WTC11 (cell line): ENCODE data around the gene PDS5A. TPM values are rescaled to one million over a fixed set of nuclear protein-coding genes. Genes with fewer than 3 reads are reported as not detected.

Experiments used
- ATAC-seq: fragments of 200-7000 bp; cut with Tn5 transposase; 2 replicates; pipeline ENCODE4 v1.10.0; 2021; ENCODE audit warnings: mild to moderate bottlenecking, moderate library complexity
- CTCF ChIA-PET: fragments of 300-600 bp; sonication (Branson Sonifier 250); formaldehyde crosslinking; loops from one replicate; lab custom pipeline; 2021; ENCODE audit warnings: antibody characterized with exemption; lab: Charles Lee
- POLR2A ChIA-PET: fragments of 350-600 bp; sonication (Branson Sonifier 250); formaldehyde crosslinking; loops from one replicate; lab custom pipeline; 2021; ENCODE audit warnings: antibody characterized with exemption; lab: Charles Lee
- DNase-seq: peaks from one replicate; pipeline ENCODE4 v3.0.0; 2021; ENCODE audit warnings: low spot score
- H3K27ac Mint-ChIP-seq: 2 replicates; pipeline ENCODE4 v1.8.0; 2021; ENCODE audit warnings: mixed read lengths
- H3K27me3 Mint-ChIP-seq: 2 replicates; pipeline ENCODE4 v1.8.0; 2021; ENCODE audit warnings: low read depth, mild to moderate bottlenecking, moderate library complexity, mixed read lengths
- H3K36me3 Mint-ChIP-seq: 2 replicates; pipeline ENCODE4 v1.8.0; 2021; ENCODE audit warnings: mixed read lengths
- H3K4me1 Mint-ChIP-seq: 2 replicates; pipeline ENCODE4 v1.8.0; 2022; ENCODE audit warnings: mixed read lengths
- H3K4me3 Mint-ChIP-seq: 2 replicates; pipeline ENCODE4 v1.8.0; 2021; ENCODE audit warnings: mild to moderate bottlenecking, moderate library complexity, mixed read lengths
- H3K9me3 Mint-ChIP-seq: 2 replicates; pipeline ENCODE4 v1.8.0; 2021; ENCODE audit warnings: mixed read lengths
- ATF2 ChIP-seq: sonication (generic); formaldehyde crosslinking; IDR thresholded peaks from 2 replicates; pipeline ENCODE4 v1.8.1; 2022; ENCODE audit warnings: low read depth, missing genetic modification reagents, borderline replicate concordance
- ATF6 ChIP-seq: sonication (generic); formaldehyde crosslinking; IDR thresholded peaks from 2 replicates; pipeline ENCODE4 v1.8.1; 2023; ENCODE audit warnings: mild to moderate bottlenecking, missing genetic modification reagents
- CREB1 ChIP-seq: sonication (generic); formaldehyde crosslinking; IDR thresholded peaks from 2 replicates; pipeline ENCODE4 v1.8.0; 2023; ENCODE audit warnings: mild to moderate bottlenecking, missing genetic modification reagents
- E2F1 ChIP-seq: sonication (generic); formaldehyde crosslinking; IDR thresholded peaks from 2 replicates; pipeline ENCODE4 v1.8.0; 2022; ENCODE audit warnings: mild to moderate bottlenecking, missing genetic modification reagents
- GABPB1 ChIP-seq: sonication (generic); formaldehyde crosslinking; IDR thresholded peaks from 2 replicates; pipeline ENCODE4 v1.8.1; 2023; ENCODE audit warnings: mild to moderate bottlenecking, missing genetic modification reagents
- GTF2I ChIP-seq: fragments of 250-450 bp; sonication (Bioruptor Pico); conservative IDR thresholded peaks from 2 replicates; pipeline ENCODE4 v1.4.0; 2021; ENCODE audit warnings: mild to moderate bottlenecking
- KAT7 ChIP-seq: sonication (generic); formaldehyde crosslinking; IDR thresholded peaks from 2 replicates; pipeline ENCODE4 v1.8.1; 2023; ENCODE audit warnings: missing genetic modification reagents, mild to moderate bottlenecking, borderline replicate concordance
- TEAD4 ChIP-seq: sonication (generic); formaldehyde crosslinking; IDR thresholded peaks from 2 replicates; pipeline ENCODE4 v1.8.0; 2022; ENCODE audit warnings: mild to moderate bottlenecking, missing genetic modification reagents
- ZBTB43 ChIP-seq: sonication (generic); formaldehyde crosslinking; IDR thresholded peaks from 2 replicates; pipeline ENCODE4 v1.8.1; 2023; ENCODE audit warnings: mild to moderate bottlenecking, missing genetic modification reagents
- ZNF416 ChIP-seq: fragments of 250-450 bp; sonication (Bioruptor Pico); IDR thresholded peaks from 2 replicates; pipeline ENCODE4 v1.9.0; 2021; ENCODE audit warnings: mild to moderate bottlenecking, inconsistent platforms
- ZNF423 ChIP-seq: fragments of 250-450 bp; sonication (Bioruptor Pico); IDR thresholded peaks from 2 replicates; pipeline ENCODE4 v2.1.2; 2022; ENCODE audit warnings: mild to moderate bottlenecking, moderate library complexity
- ZNF512 ChIP-seq: sonication (generic); formaldehyde crosslinking; IDR thresholded peaks from 2 replicates; pipeline ENCODE4 v1.8.1; 2022; ENCODE audit warnings: missing genetic modification reagents, borderline replicate concordance
- ZNF671 ChIP-seq: fragments of 250-450 bp; sonication (Bioruptor Pico); IDR thresholded peaks from 2 replicates; pipeline ENCODE4 v1.8.0; 2021; ENCODE audit warnings: mild to moderate bottlenecking
- total RNA-seq: library from RNA; stranded (reverse); gene quantifications from 3 replicates; pipeline ENCODE4 v1.2.3, GENCODE V29; 2021
- TF ChIP-seq, protein P1 (sequence below): sonication (generic); formaldehyde crosslinking; IDR thresholded peaks from 2 replicates; pipeline ENCODE4 v1.8.1; 2023; ENCODE audit warnings: mild to moderate bottlenecking, missing genetic modification reagents, moderate library complexity
- TF ChIP-seq, protein P2 (sequence below): sonication (generic); formaldehyde crosslinking; IDR thresholded peaks from 2 replicates; pipeline ENCODE4 v1.8.0; 2023; ENCODE audit warnings: missing genetic modification reagents

PDS5A gene
- total RNA-seq, 1 experiment from 2014 or later: 61.7 TPM

GRCh38 chr4:39950861-39951481 is 26.7 kb downstream of the PDS5A start:
- DNase-seq: no peak
- Mint-ChIP-seq H3K36me3 (0 out of 2 replicates have a peak, but pooled peaks cover 2% of the 10 kb centered on the region), H3K27me3 (no peaks in the 10 kb centered on the region), H3K4me3 (no peak overlapping the region)
- CTCF ChIA-PET: no interaction called here
- POLR2A ChIA-PET: no interaction called here
- TF ChIP-seq TEAD4 (CRISPR knock-in tag): no peak
- TF ChIP-seq, protein P1, sequence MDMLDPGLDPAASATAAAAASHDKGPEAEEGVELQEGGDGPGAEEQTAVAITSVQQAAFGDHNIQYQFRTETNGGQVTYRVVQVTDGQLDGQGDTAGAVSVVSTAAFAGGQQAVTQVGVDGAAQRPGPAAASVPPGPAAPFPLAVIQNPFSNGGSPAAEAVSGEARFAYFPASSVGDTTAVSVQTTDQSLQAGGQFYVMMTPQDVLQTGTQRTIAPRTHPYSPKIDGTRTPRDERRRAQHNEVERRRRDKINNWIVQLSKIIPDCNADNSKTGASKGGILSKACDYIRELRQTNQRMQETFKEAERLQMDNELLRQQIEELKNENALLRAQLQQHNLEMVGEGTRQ: 0 out of 2 replicates have a peak, but pooled peaks have one; percentile 27
- TF ChIP-seq, all 79 proteins: peak for 1
- Mint-ChIP-seq H3K9me3 (no peaks in the 10 kb centered on the region), H3K4me1 (peaks cover 11% of the 10 kb centered on the region), H3K27ac (peak overlapping the region; percentile 54; the same call in 1 of the 2 replicates)
- ATAC-seq: no peak

- ChIA-PET CTCF (interaction anchor here (0.6 to 0.7 kb wide), 7 partner anchors 17 to 772 kb away, joined by 3 to 5 read pairs (median 3); no protein-coding TSS in a partner anchor), POLR2A (interaction anchor here (0.7 kb wide), 3 partner anchors 11 to 241 kb away, joined by 6 to 7 read pairs (median 7); no protein-coding TSS in a partner anchor)
- peaks cover 23% of the 10 kb centered on the region for H3K4me1 Mint-ChIP-seq
- ATAC-seq (peak; percentile 73), DNase-seq (no peak)
- H3K36me3 Mint-ChIP-seq: no peaks in the 10 kb centered on the region
- TF ChIP-seq ATF6 (no peak), KAT7 (CRISPR knock-in tag) (no peak), ZNF512 (CRISPR knock-in tag) (no peak), ZNF671 (CRISPR knock-in tag) (no peak), CREB1 (CRISPR knock-in tag) (no peak), ZBTB43 (CRISPR knock-in tag) (no peak), ATF2 (CRISPR knock-in tag) (no peak), ZNF416 (CRISPR knock-in tag) (no peak), GTF2I (no peak), GABPB1 (CRISPR knock-in tag) (no peak)
- TF ChIP-seq, protein P2, sequence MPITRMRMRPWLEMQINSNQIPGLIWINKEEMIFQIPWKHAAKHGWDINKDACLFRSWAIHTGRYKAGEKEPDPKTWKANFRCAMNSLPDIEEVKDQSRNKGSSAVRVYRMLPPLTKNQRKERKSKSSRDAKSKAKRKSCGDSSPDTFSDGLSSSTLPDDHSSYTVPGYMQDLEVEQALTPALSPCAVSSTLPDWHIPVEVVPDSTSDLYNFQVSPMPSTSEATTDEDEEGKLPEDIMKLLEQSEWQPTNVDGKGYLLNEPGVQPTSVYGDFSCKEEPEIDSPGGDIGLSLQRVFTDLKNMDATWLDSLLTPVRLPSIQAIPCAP (CRISPR knock-in tag): no peak
- no peak overlapping the region for H3K4me3 Mint-ChIP-seq
- H3K27me3 Mint-ChIP-seq: no peaks in the 10 kb centered on the region
- no peak overlapping the region for H3K27ac Mint-ChIP-seq
- no peaks in the 10 kb centered on the region for H3K9me3 Mint-ChIP-seq
These were observed 29.7 kb downstream of the PDS5A start for GRCh38 chr4:39947963-39948362.

DNA sequence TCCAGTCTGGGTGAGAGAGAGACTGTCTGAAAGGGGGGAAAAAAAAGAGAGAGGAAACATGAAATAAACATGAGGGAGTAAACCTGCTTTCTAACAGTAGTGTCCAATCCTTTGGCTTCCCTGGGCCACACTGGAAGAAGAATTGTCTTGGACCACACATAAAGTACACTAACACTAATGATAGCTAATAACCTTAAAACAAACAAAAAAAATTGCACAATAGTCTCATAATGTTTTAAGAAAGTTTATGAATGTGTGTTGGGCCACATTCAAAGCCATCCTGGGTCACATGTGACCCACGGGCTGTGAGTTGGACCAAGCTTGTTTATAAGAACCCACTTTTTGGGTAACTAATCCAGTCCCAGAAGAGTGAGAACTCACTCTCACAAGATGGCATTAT is 30.3 kb downstream of the PDS5A start:
- ATAC-seq (no peak), DNase-seq (no peak)
- ChIA-PET CTCF (interaction anchor here (0.6 to 0.7 kb wide), 5 partner anchors 17 to 487 kb away, joined by 3 to 5 read pairs (median 3); no protein-coding TSS in a partner anchor), POLR2A (no interaction called here)
- Mint-ChIP-seq H3K9me3 (no peaks in the 10 kb centered on the region), H3K27me3 (no peaks in the 10 kb centered on the region), H3K27ac (peak overlapping the region; percentile 4), H3K4me1 (peaks cover 26% of the 10 kb centered on the region), H3K36me3 (no peaks in the 10 kb centered on the region), H3K4me3 (no peak overlapping the region)
- TF ChIP-seq GABPB1 (CRISPR knock-in tag) (no peak), ZNF671 (CRISPR knock-in tag) (no peak), E2F1 (CRISPR knock-in tag) (no peak), KAT7 (CRISPR knock-in tag) (no peak), ZNF512 (CRISPR knock-in tag) (no peak), ATF6 (no peak), ZNF423 (CRISPR knock-in tag) (no peak)
- TF ChIP-seq, protein P2 (CRISPR knock-in tag): no peak
